Measurements from ENCODE around the gene ANKS1A.

DNA sequence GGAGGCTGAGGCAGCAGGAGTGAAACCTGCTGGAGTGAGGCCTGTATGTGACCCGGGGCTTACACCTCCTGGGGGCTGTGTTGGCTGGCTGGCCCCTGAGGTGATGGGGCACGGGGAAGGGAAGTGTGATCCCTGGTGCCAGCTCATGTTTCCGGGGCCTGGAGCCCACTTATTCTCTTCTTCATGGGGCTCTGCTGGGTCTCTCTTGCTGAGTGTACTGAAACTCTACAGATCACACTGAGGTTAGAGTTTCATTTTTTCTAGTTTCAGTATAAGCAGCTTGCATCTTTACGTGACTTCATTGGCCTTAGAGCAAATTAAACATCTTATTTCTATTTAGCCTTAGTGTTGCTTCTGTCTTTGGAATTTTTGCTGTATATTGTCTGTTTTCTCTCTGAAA, 96.2 kb downstream of the ANKS1A start:
- TF ChIP-seq EGR1 (IDR thresholded peaks at IDR 0.05): no peak
- TF ChIP-seq ZBTB7A (IDR thresholded peaks at IDR 0.05; ENCODE audit: low read depth): no peak
- no peak for TF ChIP-seq EP300 (IDR thresholded peaks at IDR 0.05; ENCODE audit: borderline replicate concordance)
- TF ChIP-seq TAF1 (IDR thresholded peaks at IDR 0.05; ENCODE audit: low read depth): no peak
- TF ChIP-seq TEAD4 (IDR thresholded peaks at IDR 0.05): no peak
- TF ChIP-seq, protein P1, sequence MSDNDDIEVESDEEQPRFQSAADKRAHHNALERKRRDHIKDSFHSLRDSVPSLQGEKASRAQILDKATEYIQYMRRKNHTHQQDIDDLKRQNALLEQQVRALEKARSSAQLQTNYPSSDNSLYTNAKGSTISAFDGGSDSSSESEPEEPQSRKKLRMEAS (IDR thresholded peaks at IDR 0.05): no peak
